ENCODE data around the gene PROKR2.

The PROKR2 gene

DNA sequence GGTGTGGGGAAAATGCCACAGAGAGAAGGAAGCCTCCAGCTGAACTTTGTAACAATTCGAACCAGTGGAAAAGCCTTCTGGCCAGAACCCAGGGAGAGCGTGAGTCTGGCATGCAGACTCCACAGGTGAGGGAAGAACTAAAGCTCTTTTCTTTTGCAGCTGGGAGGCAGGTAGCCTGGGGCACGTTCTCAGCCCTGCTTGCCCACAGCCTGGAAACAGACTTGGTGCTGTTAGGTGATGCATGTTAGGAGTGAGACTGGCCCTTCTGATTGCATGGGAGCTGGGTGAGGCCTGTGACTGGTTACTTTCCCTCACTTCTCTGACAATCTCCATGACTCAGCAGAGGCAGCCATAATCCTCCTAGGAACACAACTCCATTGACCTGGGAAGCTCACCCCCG, 34.2 kb downstream of the PROKR2 start:
- DNase-seq (ENCODE audit: low read depth in 1 of 2, low spot score in 1 of 2), result no peak

- DNase-seq (ENCODE audit: low read depth in 1 of 2, low spot score in 1 of 2), result no peak
These were observed 37.1 kb downstream of the PROKR2 start for GRCh38 chr20:5279661-5280060.

DNA sequence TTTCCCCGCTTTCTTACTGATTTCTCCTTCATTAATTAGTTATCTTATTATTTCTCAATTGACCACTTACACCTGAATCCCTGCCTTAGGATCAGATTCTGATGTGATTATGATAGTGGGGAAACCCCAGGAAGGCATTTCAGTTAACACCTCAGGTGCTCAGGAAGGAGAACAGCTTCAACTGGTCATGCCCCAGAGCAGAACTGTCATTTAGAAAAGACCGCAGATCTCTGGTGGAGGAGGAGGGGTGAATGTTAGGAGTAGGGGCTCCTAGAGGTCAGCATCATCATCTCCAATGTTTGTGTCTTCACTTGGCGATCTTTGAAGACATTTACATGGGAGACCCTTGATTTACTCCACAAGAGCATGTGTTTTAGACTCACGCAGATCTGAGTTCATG, 44.5 kb downstream of the PROKR2 start:
- no peak for DNase-seq (ENCODE audit: low read depth in 1 of 2, low spot score in 1 of 2)

DNA sequence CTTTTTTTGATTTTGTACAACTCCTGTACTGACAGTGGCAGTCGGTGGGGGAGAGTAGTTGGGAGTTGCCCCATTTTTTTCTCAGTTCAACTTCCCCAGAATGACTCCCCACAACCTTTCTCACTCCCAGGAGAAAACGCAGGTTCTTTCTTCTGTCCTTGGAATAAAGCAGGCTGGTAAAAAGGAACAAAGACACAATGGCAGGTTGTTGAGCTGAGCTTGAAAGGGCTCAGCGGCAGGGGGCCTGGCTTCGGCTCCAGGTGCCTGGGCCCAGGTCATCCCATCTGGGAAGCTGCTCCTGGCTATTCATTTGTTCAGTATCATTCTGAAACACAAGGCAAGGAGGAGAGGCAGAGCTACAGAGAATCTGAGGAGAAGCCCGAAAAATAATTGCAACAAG, 46.2 kb downstream of the PROKR2 start:
- DNase-seq (ENCODE audit: low read depth in 1 of 2, low spot score in 1 of 2), result no peak

- DNase-seq (ENCODE audit: low read depth in 1 of 2, low spot score in 1 of 2), result no peak
These were observed 48.3 kb downstream of the PROKR2 start for GRCh38 chr20:5268449-5268848.

- DNase-seq (ENCODE audit: low read depth in 1 of 2, low spot score in 1 of 2), result no peak
These were observed 49.7 kb downstream of the PROKR2 start for GRCh38 chr20:5267092-5267491.
